Measurements from ENCODE around the gene KAZN.

KAZN gene

GRCh38 chr1:14804626-14805025 is 206.1 kb downstream of the KAZN start:
- DNase-seq: no peak

- no peak for DNase-seq
These were observed 208.3 kb downstream of the KAZN start for GRCh38 chr1:14806772-14807171.

DNA sequence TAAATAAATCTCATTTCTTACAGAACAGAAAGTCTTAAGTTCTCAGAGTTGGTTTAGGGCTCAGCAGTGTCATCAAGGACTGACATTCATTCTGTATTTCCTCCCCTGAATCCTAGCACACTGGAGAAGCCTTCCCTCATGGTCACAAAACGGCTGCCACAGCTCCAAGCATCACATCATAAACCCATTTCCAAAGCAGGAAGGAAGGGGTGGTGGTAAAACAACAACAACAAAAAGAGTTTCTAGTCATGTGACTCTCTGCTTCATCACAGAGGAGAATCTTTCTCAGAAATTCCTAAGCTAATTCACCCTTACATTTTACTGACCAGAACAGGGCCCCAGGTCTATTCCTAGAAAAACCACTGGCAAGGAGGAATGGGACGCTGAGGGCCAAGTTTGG is 210.3 kb downstream of the KAZN start:
- DNase-seq: no peak

DNA sequence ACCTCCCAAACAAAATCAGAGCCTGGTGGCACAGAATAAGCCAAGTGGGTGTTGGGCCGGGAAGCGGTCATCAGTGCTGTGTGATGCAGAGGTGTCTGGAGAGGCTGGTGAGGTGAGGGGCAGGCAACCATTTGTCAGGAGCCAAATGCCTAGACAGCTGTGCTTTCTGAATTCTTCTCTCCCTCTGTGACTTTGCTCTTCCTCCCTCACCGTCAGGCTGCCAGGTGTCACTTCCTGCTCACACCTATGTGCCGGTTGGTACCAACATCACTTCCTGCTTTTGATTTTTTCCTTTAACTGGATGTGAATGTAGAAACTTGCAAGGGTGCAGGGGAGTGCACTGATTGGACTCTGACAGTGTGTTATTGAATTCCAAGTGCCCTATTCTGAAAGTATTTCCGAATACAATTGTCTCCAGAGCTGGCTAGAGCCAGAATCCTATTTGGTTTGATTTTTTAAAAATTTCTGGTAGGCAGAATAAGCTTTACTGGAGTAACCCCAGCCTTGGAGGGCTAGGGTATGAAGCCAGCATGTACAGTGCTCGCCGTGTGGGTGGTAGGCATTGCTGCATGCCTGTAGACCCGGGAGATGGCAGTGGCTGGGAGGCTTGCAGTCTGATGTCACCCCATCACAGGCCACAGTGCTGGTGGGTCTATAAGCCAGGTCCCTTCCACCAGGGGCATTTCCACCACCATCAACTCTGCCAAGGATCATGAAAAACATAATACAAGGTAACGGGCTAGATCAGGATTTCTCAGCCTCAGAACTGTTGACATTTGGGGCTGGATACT is 210.9 kb downstream of the KAZN start:
- no peak for DNase-seq

DNA sequence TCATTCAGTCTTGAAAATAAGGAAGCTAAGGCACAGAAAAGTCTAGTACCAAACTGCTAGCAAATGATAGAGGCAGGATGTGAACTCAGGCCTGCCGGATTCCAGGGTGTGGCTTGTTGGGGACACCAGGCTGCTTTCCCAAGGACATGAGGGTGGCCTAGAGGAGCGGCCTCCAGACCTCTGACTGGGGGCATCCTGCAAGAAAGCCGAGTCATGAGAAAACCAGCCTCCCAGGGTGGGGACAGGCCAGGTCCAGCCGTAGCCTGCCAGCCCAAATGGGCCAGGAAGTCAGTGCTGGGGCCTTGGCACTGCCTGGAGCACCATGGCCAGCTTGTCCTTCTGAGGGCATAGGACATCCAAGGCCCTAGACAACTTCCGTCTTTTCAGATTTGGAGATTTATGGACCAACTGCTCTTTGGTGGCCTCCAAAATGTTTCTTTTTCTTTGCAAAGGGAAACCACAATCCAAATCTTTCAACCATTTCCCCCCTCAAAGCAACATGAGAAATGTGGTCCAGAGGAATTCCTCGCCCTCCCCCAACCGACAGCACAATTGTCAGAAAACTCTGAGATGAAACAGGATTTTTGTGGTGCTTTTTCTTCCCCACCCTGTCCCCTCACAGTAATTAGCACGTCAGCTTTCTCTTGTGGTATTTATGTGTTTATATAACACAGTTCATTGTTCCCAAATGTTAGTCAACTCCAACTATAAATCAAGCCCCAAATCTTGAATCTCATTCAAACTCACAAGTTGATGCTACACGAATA is 212.3 kb downstream of the KAZN start:
- no peak for DNase-seq

DNA sequence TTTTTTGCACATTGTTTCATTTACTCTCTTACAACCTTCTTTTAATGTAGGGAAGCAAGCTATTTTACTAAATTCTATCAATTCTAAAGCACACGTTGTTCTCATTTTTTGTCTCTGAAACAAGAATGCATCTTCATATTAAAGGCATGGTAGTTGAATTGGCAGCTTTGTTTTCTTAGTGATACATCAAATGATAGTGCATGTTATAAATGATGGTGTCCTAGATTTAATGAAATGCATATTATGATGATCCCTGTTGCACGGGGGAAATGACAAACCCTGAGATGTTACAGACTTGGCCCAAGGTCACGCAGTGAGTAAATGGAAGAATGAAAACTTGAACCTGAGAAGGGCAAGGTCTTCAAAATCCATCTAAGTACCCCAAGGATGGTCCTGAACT is 213.1 kb downstream of the KAZN start:
- DNase-seq: no peak

DNA sequence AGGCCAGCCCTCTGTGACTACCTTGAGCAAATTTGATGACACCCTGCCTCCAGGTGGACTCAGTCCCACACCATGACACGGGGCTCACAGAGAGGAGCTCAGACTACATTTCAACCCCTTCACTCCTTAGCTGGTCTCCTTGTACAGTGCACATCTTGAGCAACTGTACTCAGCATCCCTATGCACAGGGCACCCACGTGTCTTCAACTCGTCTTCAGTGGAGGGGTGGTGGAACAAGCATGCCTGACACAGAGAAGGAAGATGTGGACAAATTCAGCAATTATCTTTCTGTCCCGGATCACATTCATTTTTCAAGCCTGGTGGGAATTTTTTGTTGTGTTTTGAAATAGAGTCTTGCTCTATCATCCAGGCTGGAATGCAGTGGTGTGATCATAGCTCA is 213.7 kb downstream of the KAZN start:
- DNase-seq: no peak

- no peak for DNase-seq
These were observed 216.8 kb downstream of the KAZN start for GRCh38 chr1:14815175-14815877.

DNA sequence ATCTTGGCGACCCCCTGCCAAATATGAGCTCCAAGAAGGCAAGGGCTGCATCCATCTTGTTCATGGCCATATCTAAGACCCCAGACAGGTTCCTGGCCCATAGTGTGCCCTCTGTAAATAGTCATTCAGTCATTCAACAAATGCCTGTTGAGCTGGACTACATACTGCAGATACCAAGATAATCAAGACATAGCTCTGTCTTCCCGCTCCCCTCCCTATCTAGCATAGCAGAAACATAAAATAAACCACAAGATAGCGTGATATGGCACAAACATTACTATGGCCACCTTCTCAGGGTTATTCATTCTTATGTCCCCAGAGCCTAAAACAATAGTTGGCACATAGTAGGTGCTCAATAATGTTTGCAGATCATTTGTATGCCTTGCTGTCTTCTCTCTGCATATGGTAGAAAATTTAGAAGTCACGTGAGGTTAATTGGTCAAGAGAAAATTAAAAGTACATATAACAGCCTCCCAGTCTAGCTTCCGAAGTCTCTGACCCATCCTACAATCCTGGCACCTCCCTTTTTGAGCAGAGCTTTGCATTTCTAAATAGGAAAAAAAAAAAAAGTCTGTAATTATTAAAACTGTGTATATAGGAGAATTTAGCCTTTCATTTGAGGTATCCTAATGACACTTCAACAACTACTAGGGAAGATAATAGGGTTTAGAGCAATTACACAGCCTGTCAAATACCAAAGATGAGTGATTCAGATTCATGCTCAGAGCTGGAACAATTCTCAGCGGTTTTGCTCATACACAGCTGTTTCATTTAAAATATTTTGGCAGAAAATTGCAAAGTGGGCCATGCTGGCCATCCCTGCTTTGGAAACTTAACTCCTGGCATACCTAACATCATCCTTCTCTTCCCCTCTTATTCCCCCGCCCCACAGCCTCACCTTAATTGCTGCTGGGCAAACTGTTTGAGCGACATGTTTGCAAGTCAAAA is 219.0 kb downstream of the KAZN start:
- no peak for DNase-seq

DNA sequence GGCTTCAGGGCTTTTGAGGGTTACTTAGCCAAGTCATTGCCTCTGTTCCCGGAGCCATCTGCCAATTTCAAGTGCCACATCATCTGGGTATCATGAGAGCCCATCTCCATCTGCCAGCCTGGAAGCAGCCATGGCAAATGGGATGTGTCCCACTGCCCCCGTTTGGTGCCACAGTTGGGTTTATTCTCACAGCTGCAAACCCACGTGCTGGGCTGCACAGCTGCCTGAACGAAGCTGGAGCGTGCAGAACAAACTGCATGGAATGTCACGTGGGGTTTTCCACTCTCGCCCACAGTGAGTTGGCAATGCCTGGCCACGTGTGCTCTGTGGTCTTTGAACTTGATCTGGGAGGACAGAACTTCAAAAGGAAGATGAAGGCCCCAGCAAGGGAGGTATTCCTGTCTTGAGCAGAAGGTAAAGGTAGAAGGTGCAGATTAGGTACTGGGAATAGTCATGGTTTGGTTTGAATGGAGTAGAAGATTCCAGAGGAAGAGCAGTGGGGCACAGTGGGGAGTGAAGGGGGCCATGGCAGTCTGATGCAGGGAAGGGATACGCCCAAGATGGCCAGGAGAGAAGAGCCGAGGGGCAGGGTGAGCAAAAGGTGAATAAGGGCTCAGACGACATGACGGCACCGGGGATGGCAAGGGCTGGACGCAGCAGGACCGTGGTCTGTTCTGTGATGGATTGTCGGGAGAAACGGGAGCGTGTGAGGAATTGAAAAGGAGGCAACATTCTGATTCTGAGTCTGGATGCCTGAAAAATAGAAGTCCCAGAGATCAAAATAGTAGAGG is 222.0 kb downstream of the KAZN start:
- DNase-seq: no peak

- no peak for DNase-seq
These were observed 224.0 kb downstream of the KAZN start for GRCh38 chr1:14822493-14822892.

- no peak for DNase-seq
These were observed 224.5 kb downstream of the KAZN start for GRCh38 chr1:14822996-14823395.

DNA sequence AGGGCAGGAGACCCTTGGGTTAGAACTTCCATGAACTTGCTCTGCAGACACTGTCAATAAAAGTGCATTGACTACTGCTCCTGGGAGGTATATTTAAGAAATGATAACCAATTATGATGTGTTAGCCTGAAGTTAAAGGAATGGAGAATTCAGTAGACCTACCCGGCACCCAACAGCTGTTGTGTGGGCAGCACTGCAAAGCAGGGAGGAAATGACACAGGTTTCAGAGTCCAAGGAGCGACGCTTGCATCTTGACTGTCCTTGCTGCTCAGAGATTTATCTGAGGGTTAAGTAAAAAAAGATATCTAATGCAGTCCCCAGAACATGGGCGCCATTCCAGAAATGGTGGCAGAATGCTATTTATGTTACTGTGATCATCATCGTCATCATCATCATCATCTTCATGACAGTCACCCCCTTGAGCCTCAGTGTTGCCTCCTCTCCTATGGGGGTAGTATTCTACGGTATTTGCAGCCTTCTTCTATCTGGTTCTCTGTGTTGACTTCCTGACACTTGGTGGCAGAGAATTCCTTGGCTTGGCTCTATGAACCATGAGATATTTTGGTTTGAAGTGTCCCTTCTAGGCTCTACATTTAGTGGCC is 225.9 kb downstream of the KAZN start:
- DNase-seq: no peak

DNA sequence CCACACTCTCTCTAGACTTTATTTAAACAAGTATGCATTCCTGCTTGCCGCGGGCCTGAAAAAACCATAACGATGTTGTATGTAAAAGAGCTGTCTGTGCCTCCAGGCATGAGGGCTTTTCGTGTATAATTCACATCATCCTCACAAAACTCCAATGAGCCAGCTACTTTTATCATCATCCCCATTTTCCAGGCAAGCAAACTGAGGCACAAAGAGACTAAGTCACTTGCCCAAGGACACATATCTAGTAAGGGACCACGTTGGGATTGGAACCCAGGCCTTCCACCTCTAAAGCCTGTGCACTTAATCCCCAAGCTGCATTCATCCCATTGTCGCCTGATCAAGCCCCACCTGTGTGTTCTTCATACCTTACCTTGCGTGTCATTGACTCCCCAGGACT is 226.9 kb downstream of the KAZN start:
- no peak for DNase-seq

DNA sequence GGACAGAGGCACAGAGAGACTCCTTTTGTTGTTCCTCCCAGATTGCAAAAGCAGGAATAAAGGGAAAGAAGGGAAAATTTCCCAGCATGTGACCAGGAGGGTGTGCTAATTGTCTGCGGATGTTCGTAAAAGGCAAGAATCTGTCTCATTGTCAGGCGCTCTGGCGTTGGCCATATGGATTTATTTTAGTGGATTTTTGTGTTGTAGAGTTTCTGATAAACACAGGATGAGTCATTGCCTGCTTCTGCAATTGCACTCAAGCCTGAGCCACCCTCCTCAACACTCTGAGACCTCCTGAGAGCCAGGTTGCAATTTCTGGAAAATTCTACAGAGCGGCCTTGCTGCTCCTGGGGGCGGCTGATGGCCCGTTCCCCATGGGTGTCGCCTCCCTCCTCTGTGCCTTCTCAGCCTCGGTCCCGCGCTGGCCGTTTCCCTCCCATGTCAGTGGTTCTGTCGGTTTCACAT is 227.7 kb downstream of the KAZN start:
- no peak for DNase-seq

GRCh38 chr1:14826731-14827326 is 228.3 kb downstream of the KAZN start:
- DNase-seq: no peak

DNA sequence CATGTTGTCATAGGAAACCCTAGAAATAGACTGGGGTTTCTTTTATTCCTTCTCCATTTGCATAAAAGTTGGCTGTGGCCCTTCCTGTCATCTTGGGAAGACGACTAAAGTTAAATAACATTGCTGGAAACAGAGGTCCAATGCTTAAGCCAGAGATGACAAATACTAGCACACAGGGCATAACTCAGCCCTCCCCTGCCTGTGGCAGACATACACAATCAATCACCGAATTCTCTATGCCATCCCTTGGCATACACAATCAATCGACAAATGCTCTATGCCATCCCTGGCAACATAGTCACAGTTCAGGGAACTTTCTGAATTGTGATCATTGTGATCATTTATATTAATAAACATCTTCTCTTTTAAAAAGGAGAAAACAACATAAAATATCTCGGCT is 229.4 kb downstream of the KAZN start:
- no peak for DNase-seq

DNA sequence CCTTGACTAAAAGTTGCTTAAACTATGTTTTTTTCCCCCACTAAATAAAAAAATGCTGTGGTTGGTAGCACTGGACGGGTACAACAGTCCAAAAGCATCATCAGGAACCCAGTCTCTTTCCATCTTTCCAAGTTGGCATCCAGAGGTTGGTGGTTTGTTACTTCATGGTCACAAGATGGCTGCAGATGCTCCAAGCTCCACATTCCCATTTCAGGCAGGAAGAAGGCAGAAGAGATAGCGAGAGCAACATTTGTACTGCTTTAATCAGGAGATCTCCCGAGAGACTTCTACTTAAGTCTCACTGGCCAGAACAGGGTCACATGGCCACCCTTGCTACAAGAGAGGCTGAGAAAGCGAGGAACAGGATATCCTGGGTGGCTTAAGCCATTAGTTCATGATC is 230.2 kb downstream of the KAZN start:
- DNase-seq: no peak

GRCh38 chr1:14835725-14836124 is 237.2 kb downstream of the KAZN start:
- DNase-seq: no peak

- DNase-seq: no peak
These were observed 238.1 kb downstream of the KAZN start for GRCh38 chr1:14836426-14837140.

Measured in CD4-positive, alpha-beta T cell treated with Interleukin-4 for 1 hour (primary cell).